CD14-positive monocyte (primary cell): Measurements from ENCODE around the gene SNX15. TPM values are rescaled to one million over a fixed set of nuclear protein-coding genes. Genes with fewer than 3 reads are reported as not detected.
A peak's percentile ranks its signal among the peaks of the same experiment; 100 is the strongest.

ENCODE experiments used
- DNase-seq, 3 donors: peaks; one replicate each; pipeline ENCODE4 v3.0.0-alpha.2; 2011 to 2022
- H2AFZ ChIP-seq: 2 replicates; pipeline ENCODE4 v1.6.0; 2012; ENCODE audit warnings: mild to moderate bottlenecking, low read depth, low read length, inconsistent platforms; ENCODE audit not compliant: insufficient read depth, poor library complexity, severe bottlenecking
- H3K27ac ChIP-seq, 2 donors: 1 replicate in 1 of 2; 2 replicates in 1 of 2; pipeline ENCODE4 v1.5.1; 2012 to 2013; ENCODE audit warnings: low read length in 2 of 2, control low read depth in 1 of 2, inconsistent platforms in 1 of 2, low read depth in 1 of 2, mild to moderate bottlenecking in 1 of 2
- H3K27me3 ChIP-seq, 2 donors: one replicate each; pipeline versions ENCODE4 v1.6.0 to v1.6.1; 2011 to 2013; ENCODE audit warnings: low read length in 2 of 2; ENCODE audit not compliant: control insufficient read depth in 2 of 2, insufficient read depth in 2 of 2
- H3K36me3 ChIP-seq, 2 donors: replicated peaks in 1 of 2; 1 replicate in 1 of 2; 2 replicates in 1 of 2; pipeline versions ENCODE4 v1.5.1 to v1.6.1; 2012 to 2013; ENCODE audit warnings: low read length in 2 of 2, control low read depth in 1 of 2, inconsistent platforms in 1 of 2, mild to moderate bottlenecking in 1 of 2; ENCODE audit not compliant: insufficient read depth in 2 of 2, control insufficient read depth in 1 of 2
- H3K4me1 ChIP-seq, 2 donors: 1 replicate in 1 of 2; 2 replicates in 1 of 2; pipeline versions ENCODE4 v1.5.1 to v1.6.1; 2012 to 2013; ENCODE audit warnings: low read length in 2 of 2, control low read depth in 1 of 2, inconsistent platforms in 1 of 2, mild to moderate bottlenecking in 1 of 2, moderate library complexity in 1 of 2; ENCODE audit not compliant: insufficient read depth in 2 of 2, control insufficient read depth in 1 of 2
- H3K4me2 ChIP-seq: replicated peaks from 2 replicates; pipeline ENCODE3; 2012; ENCODE audit warnings: low read length, moderate library complexity, mild to moderate bottlenecking; ENCODE audit not compliant: poor library complexity, severe bottlenecking; ENCODE audit errors: extremely low read depth
- H3K4me3 ChIP-seq, 3 experiments: fragments of 200-600 bp in 1 of 3; sonication (generic) in 1 of 3; replicated peaks in 1 of 3; 1 replicate in 2 of 3; 2 replicates in 1 of 3; pipeline ENCODE4 v1.5.1; 2011 to 2013; ENCODE audit warnings: low read length in 3 of 3, mild to moderate bottlenecking in 3 of 3, control low read depth in 2 of 3, low read depth in 2 of 3, inconsistent platforms in 1 of 3, moderate library complexity in 1 of 3
- H3K79me2 ChIP-seq: 2 replicates; pipeline ENCODE4 v1.6.0; 2012; ENCODE audit warnings: mild to moderate bottlenecking, control low read depth, inconsistent platforms, low read length, moderate library complexity; ENCODE audit not compliant: insufficient read depth
- H3K9ac ChIP-seq: 2 replicates; pipeline ENCODE4 v1.6.0; 2017; ENCODE audit warnings: low read length, mild to moderate bottlenecking; ENCODE audit not compliant: insufficient read depth, poor library complexity, severe bottlenecking
- H3K9me3 ChIP-seq, 2 donors: replicated peaks in 1 of 2; 1 replicate in 1 of 2; 2 replicates in 1 of 2; pipeline versions ENCODE4 v1.5.1 to v1.6.1; 2012 to 2013; ENCODE audit warnings: low read length in 2 of 2, control low read depth in 1 of 2; ENCODE audit not compliant: control insufficient read depth in 1 of 2, insufficient read depth in 1 of 2
- H4K20me1 ChIP-seq: 2 replicates; pipeline ENCODE4 v1.6.0; 2012; ENCODE audit warnings: mild to moderate bottlenecking, low read length, control low read depth, moderate library complexity; ENCODE audit not compliant: insufficient read depth
- H3K27ac Mint-ChIP-seq, 7 donors: one replicate each; pipeline ENCODE4 v1.8.0; 2020; ENCODE audit warnings: mild to moderate bottlenecking in 7 of 7, mixed read lengths in 7 of 7, moderate library complexity in 6 of 7, inconsistent platforms in 2 of 7
- H3K27me3 Mint-ChIP-seq, 3 donors: one replicate each; pipeline ENCODE4 v1.8.0; 2021 to 2022; ENCODE audit warnings: low read depth in 3 of 3, mild to moderate bottlenecking in 3 of 3, mixed read lengths in 3 of 3, moderate library complexity in 3 of 3, inconsistent platforms in 1 of 3
- H3K36me3 Mint-ChIP-seq, 2 donors: one replicate each; pipeline ENCODE4 v1.8.0; 2020; ENCODE audit warnings: mixed read lengths in 2 of 2, inconsistent platforms in 1 of 2, mild to moderate bottlenecking in 1 of 2
- H3K4me1 Mint-ChIP-seq: one replicate; pipeline ENCODE4 v1.8.0; 2020; ENCODE audit warnings: mild to moderate bottlenecking, mixed read lengths
- H3K4me3 Mint-ChIP-seq, 2 donors: one replicate each; pipeline ENCODE4 v1.8.0; 2020; ENCODE audit warnings: mild to moderate bottlenecking in 2 of 2, mixed read lengths in 2 of 2, moderate library complexity in 1 of 2
- H3K9me3 Mint-ChIP-seq, 7 donors: one replicate each; pipeline ENCODE4 v1.8.0; 2020 to 2022; ENCODE audit warnings: mixed read lengths in 7 of 7, mild to moderate bottlenecking in 6 of 7, moderate library complexity in 6 of 7, inconsistent platforms in 2 of 7
- WGBS: methylation state at CpG from one replicate; pipeline ENCODE4 v1.1.5; 2013; ENCODE audit warnings: missing lambda C conversion rate; ENCODE audit not compliant: insufficient coverage; 5-methylcytosine and 5-hydroxymethylcytosine counted together
- intact Hi-C, 2 donors: fragments of 100-400 bp; cut with micrococcal nuclease; formaldehyde crosslinking; loops; one replicate each; pipeline versions ENCODE4 v1.15.0 to v1.15.1; 2023
- polyA plus RNA-seq, 3 donors: library from polyadenylated mRNA; depleted of rRNA in 1 of 3; unstranded in 2 of 3; stranded (reverse) in 1 of 3; fragments of 300-500 nt in 2 of 3; fragments of >200 nt in 1 of 3; fragmentation: Illumina TruSeq in 2 of 3; gene quantifications; 1 replicate in 2 of 3; 2 replicates in 1 of 3; pipeline ENCODE4 v1.2.3, GENCODE V29; 2012 to 2021
- TF ChIP-seq, protein P1 (sequence below): fragments of 200-600 bp; IDR thresholded peaks from one replicate; pipeline ENCODE4 v1.8.0; 2022; ENCODE audit warnings: antibody characterized with exemption, mild to moderate bottlenecking

SNX15 gene
- polyA plus RNA-seq, 3 donors, result 16.2 to 26.7 (median 17.8) TPM

DNA sequence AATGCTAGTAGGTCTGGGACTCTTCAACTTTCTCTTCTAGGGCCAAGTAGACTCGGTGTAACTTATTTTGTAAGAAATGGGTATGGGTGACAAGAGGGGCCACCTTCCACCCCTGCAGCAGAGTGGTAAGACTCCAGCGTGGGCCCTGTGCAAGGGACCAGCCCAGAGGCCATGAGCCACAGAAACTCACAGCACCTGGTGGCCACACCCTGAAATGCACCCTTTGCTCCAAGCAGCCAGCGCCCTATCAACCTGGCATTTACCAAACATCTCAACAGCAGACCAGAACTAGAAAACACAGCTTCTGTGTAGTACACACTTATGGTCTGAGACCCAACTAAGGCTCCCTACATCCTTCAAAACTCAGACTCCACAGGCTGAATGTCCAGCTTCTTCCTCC, 50.9 kb downstream of the SNX15 start:
- Histone ChIP-seq H3K4me3 (no peak overlapping the region), H3K36me3 (peaks cover 5 to 18% of the 10 kb centered on the region in 2 donors), H3K79me2 (peaks cover 55% of the 10 kb centered on the region), H3K27ac (peak overlapping the region in 1 of 2 donors; percentile 45), H4K20me1 (no peaks in the 10 kb centered on the region), H3K4me1 (peaks cover 16 to 22% of the 10 kb centered on the region in 2 donors), H3K27me3 (no peaks in the 10 kb centered on the region), H3K9me3 (no peaks in the 10 kb centered on the region), H2AFZ (peak overlapping the region; percentile 17), H3K4me2 (no peak overlapping the region), H3K9ac (no peak overlapping the region)
- Mint-ChIP-seq H3K27ac (peak overlapping the region in 6 of 7 donors; percentile 3 to 71 (median 58)), H3K27me3 (no peaks in the 10 kb centered on the region), H3K9me3 (no peaks in the 10 kb centered on the region), H3K36me3 (peaks cover 7 to 38% of the 10 kb centered on the region in 2 donors), H3K4me3 (no peak overlapping the region), H3K4me1 (peaks cover 30% of the 10 kb centered on the region)
- WGBS, result 55% methylated on average over 3 of the region's 3 CpGs
- TF ChIP-seq, protein P1, sequence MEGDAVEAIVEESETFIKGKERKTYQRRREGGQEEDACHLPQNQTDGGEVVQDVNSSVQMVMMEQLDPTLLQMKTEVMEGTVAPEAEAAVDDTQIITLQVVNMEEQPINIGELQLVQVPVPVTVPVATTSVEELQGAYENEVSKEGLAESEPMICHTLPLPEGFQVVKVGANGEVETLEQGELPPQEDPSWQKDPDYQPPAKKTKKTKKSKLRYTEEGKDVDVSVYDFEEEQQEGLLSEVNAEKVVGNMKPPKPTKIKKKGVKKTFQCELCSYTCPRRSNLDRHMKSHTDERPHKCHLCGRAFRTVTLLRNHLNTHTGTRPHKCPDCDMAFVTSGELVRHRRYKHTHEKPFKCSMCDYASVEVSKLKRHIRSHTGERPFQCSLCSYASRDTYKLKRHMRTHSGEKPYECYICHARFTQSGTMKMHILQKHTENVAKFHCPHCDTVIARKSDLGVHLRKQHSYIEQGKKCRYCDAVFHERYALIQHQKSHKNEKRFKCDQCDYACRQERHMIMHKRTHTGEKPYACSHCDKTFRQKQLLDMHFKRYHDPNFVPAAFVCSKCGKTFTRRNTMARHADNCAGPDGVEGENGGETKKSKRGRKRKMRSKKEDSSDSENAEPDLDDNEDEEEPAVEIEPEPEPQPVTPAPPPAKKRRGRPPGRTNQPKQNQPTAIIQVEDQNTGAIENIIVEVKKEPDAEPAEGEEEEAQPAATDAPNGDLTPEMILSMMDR, result peak; percentile 71
- intact Hi-C loops, result no loop called here
- peak; percentile 38 to 53 (median 42) for DNase-seq

DNA sequence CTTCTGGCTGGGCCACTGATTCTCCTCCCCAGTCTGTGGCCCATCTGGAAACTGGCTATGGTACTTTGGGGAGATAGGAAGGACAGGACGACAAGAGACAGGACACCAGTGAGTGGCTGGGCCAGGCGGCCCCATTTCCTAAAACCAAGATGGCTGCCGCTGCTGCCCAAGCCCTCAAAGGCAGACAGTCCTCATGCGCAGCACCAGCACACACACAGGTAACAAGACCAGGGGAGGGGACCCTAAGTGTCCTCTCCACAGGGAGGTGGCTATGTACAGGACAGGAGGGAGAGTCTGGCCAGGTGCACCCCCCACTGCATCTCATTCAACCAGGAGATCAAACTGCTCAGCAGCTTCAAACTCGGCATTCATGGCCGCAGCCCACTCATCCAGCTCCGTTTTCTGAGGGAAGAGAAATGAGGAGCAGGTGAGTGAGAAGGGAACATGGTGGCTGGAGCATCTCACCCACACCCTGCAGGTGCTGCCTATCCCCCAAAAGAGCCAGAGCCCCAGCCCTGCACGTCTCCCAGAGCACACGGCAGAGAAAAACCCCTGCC, 51.6 kb downstream of the SNX15 start:
- no peak overlapping the region for H3K4me3 Mint-ChIP-seq
- no peak overlapping the region for H2AFZ ChIP-seq
- no peak overlapping the region for H3K9ac ChIP-seq
- peaks cover 35% of the 10 kb centered on the region for H3K4me1 Mint-ChIP-seq
- H3K4me1 ChIP-seq, result peaks cover 22 to 29% of the 10 kb centered on the region in 2 donors
- peak overlapping the region in 5 of 7 donors; percentile 49 to 71 (median 65) for H3K27ac Mint-ChIP-seq
- peaks cover 0 to 2% (median 0%) of the 10 kb centered on the region in 7 donors for H3K9me3 Mint-ChIP-seq
- peaks cover 63% of the 10 kb centered on the region for H3K79me2 ChIP-seq
- peaks cover 5 to 18% of the 10 kb centered on the region in 2 donors for H3K36me3 ChIP-seq
- intact Hi-C loops, result no loop called here
- DNase-seq, result no peak
- H3K27me3 Mint-ChIP-seq, result no peaks in the 10 kb centered on the region
- H3K27me3 ChIP-seq, result no peaks in the 10 kb centered on the region
- TF ChIP-seq, protein P1, result no peak
- H3K4me2 ChIP-seq, result no peak overlapping the region
- H3K27ac ChIP-seq, result peak overlapping the region in 1 of 2 donors; percentile 45
- H4K20me1 ChIP-seq, result no peaks in the 10 kb centered on the region
- 100% methylated on average over 5 of the region's 9 CpGs for WGBS
- H3K4me3 ChIP-seq, result no peak overlapping the region
- H3K36me3 Mint-ChIP-seq, result peaks cover 7 to 38% of the 10 kb centered on the region in 2 donors
- no peaks in the 10 kb centered on the region for H3K9me3 ChIP-seq
